GM18511 (cell line): Measurements from ENCODE around the gene SAP25.
A peak's percentile ranks its signal among the peaks of the same experiment; 100 is the strongest.
"Not testable (repeated sequence)": the region's sequence is repeated elsewhere in the genome, so short reads cannot be mapped to it uniquely, and the experiment has no call there.

Experiments
- ATAC-seq: cut with Tn5 transposase; IDR thresholded peaks from one replicate; pipeline ENCODE4 v1.9.1; 2021; ENCODE audit warnings: mild to moderate bottlenecking, moderate library complexity; ENCODE audit not compliant: unreplicated experiment

SAP25 gene

DNA sequence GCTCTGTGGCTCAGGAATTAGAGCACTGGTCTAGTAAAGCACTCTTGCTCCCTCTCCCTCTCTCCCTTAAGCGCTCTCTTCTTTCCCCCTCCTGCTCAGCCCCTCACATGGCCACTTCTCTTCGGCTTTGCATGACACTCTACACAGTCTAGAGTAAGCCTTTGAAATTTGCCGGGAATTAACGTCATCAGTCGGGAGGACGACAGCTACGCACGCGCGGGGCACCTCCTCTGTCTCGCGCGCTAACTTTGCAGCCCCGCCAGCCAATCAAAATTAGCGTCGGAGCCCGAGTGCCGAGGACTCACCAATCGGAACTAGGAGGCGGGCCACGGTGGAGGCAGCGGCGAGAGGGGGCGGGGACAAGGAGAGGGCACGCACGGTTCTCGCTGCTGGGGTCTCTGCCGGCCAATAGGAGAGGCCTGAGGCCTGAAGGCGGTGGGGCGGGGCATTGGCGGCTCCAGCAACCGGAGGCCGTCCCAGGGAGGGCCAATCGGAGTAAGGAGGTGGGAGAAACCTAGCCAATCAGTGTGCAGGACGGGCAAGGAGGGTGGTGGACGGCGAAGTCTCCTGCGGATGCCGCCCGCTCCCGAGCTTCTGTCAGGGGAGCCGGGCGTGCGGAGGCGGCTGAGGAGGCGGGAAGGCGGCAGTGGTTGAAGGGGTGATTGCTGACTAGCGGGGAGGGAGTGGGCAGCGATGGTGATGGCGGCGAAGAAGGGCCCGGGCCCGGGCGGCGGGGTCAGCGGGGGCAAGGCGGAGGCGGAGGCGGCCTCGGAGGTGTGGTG, 34.9 kb downstream of the SAP25 start, which contains the start of gene AGFG2:
AGFG2 (plus strand) TSS at position 550 of the 782 bp plus-strand sequence; CDS start at position 694, 144 bp downstream.
- peak; percentile 96 for ATAC-seq

GRCh38 chr7:100538348-100538653, 35.4 kb downstream of the SAP25 start:
- no peak for ATAC-seq

DNA sequence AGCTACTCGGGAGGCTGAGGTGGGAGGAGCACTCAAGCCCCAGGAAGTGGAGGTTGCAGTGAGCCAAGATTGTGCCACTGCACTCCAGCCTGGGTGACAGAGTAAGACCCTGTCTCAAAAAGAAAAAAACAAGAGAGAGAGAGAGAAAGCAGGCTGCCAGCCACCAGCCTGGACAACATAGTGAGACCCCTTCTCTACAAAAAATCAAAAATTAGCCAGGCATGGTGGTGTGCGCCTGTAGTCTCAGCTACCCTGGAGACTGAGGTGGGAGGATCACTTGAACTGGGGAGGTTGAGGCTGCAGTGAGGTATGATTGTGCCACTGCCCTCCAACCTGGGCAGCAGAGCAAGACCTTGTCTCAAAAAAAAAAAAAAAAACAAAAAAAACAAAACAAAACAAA, 37.0 kb downstream of the SAP25 start:
- ATAC-seq, result not testable (repeated sequence)

- not testable (repeated sequence) for ATAC-seq
Measured at GRCh38 chr7:100535982-100536381, 37.7 kb downstream of the SAP25 start.

- no peak for ATAC-seq
Measured at GRCh38 chr7:100532165-100533022, 41.3 kb downstream of the SAP25 start.

GRCh38 chr7:100528108-100528866, 45.4 kb downstream of the SAP25 start:
- ATAC-seq, result not testable (repeated sequence)

- ATAC-seq, result not testable (repeated sequence)
Measured at GRCh38 chr7:100523192-100523591, 50.5 kb downstream of the SAP25 start.
